Testis (tissue), 2 donors: ENCODE results near the gene NBEA.

Experiments used
- POLR2A ChIP-seq: fragments of 450-650 bp; IDR thresholded peaks from one replicate; pipeline ENCODE4 v1.6.1; 2017; ENCODE audit warnings: antibody characterized with exemption, mild to moderate bottlenecking, moderate library complexity
- TF ChIP-seq, protein P1 (sequence below), 3 experiments: fragments of 450-650 bp in 2 of 3; fragments of 200-600 bp in 1 of 3; sonication (generic) in 1 of 3; IDR thresholded peaks; one replicate each; pipeline ENCODE4 v1.5.1; 2016 to 2019; ENCODE audit warnings: antibody characterized with exemption in 3 of 3, mild to moderate bottlenecking in 2 of 3, moderate library complexity in 1 of 3

GRCh38 chr13:35477386-35477946, 535.4 kb downstream of the NBEA start:
- TF ChIP-seq, protein P1, sequence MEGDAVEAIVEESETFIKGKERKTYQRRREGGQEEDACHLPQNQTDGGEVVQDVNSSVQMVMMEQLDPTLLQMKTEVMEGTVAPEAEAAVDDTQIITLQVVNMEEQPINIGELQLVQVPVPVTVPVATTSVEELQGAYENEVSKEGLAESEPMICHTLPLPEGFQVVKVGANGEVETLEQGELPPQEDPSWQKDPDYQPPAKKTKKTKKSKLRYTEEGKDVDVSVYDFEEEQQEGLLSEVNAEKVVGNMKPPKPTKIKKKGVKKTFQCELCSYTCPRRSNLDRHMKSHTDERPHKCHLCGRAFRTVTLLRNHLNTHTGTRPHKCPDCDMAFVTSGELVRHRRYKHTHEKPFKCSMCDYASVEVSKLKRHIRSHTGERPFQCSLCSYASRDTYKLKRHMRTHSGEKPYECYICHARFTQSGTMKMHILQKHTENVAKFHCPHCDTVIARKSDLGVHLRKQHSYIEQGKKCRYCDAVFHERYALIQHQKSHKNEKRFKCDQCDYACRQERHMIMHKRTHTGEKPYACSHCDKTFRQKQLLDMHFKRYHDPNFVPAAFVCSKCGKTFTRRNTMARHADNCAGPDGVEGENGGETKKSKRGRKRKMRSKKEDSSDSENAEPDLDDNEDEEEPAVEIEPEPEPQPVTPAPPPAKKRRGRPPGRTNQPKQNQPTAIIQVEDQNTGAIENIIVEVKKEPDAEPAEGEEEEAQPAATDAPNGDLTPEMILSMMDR (IDR thresholded peaks at IDR 0.05), result no peak
- TF ChIP-seq POLR2A, result no peak
